Retinal pigment epithelial cell (primary cell): ENCODE measurements around the gene IL15.

Experiments used
- DNase-seq: peaks from one replicate; pipeline ENCODE4 v3.0.0-alpha.2; 2010; ENCODE audit warnings: low read depth
- H3K4me3 ChIP-seq: 2 replicates; pipeline ENCODE4 v1.5.1; 2011; ENCODE audit warnings: mild to moderate bottlenecking, low read length, control low read depth, moderate library complexity
- TF ChIP-seq, protein P1 (sequence below): conservative IDR thresholded peaks from 2 replicates; pipeline ENCODE4 v1.5.1; 2011; ENCODE audit warnings: low read depth, low read length, control low read depth, inconsistent platforms

The IL15 gene

GRCh38 chr4:141697116-141697515, 60.7 kb downstream of the IL15 start:
- H3K4me3 ChIP-seq: no peak overlapping the region
- DNase-seq: no peak
- TF ChIP-seq, protein P1, sequence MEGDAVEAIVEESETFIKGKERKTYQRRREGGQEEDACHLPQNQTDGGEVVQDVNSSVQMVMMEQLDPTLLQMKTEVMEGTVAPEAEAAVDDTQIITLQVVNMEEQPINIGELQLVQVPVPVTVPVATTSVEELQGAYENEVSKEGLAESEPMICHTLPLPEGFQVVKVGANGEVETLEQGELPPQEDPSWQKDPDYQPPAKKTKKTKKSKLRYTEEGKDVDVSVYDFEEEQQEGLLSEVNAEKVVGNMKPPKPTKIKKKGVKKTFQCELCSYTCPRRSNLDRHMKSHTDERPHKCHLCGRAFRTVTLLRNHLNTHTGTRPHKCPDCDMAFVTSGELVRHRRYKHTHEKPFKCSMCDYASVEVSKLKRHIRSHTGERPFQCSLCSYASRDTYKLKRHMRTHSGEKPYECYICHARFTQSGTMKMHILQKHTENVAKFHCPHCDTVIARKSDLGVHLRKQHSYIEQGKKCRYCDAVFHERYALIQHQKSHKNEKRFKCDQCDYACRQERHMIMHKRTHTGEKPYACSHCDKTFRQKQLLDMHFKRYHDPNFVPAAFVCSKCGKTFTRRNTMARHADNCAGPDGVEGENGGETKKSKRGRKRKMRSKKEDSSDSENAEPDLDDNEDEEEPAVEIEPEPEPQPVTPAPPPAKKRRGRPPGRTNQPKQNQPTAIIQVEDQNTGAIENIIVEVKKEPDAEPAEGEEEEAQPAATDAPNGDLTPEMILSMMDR: no peak

- H3K4me3 ChIP-seq: no peak overlapping the region
- DNase-seq: no peak
- TF ChIP-seq, protein P1: peak; percentile 14
Measured at GRCh38 chr4:141702472-141703182, 66.2 kb downstream of the IL15 start.

GRCh38 chr4:141703497-141703896, 67.1 kb downstream of the IL15 start:
- TF ChIP-seq, protein P1: peak; percentile 22
- DNase-seq: no peak
- no peak overlapping the region for H3K4me3 ChIP-seq

GRCh38 chr4:141705048-141705746, 68.8 kb downstream of the IL15 start:
- H3K4me3 ChIP-seq: no peak overlapping the region
- DNase-seq: no peak
- TF ChIP-seq, protein P1: no peak

DNA sequence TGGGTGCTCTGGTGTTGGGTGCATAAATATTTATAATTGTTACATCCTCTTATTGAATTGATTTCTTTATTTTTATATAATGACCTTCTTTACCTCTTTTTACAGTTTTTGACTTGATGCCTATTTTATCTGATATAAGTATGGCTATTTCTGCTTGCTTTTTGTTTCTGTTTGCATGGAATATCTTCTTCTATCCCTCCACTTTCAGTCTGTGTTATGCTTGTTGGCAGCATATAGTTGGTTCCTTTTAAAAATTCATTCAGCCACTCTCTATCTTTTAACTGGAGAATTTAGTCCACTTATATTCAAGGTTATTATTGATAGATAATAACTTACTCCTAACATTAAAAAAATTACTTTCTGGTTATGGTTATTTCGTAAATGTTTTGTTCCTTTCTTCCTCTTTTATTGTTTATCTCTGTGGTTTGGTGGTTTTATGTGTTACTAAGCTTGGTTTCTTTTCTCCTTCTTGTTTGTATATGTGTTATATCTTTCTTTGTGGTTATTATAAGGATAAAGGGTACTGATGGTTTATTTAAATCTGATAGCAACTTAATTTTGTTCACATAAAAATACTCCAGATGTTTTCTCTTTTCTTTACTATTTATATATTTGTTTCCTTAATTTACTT, 69.5 kb downstream of the IL15 start:
- no peak for DNase-seq
- H3K4me3 ChIP-seq: no peak overlapping the region
- TF ChIP-seq, protein P1: no peak

DNA sequence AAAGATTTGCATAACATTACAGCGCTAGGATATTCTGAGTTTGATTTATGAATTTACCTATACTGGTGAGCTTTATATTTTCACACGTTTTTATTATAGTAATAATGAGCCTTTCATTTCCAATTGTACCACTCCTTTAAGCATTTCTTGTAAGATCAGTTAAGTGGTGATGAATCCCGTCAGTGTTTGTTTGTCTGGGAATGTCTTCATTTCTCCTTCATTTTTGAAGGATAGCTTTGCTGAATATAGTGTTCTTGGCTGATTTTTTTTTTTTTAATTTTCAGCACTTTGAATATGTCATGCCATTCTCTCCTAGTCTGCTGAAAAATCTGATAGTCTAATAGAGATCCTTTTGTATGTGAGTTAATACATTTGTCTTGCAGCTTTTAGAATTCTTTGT, 70.1 kb downstream of the IL15 start:
- TF ChIP-seq, protein P1: no peak
- H3K4me3 ChIP-seq: no peak overlapping the region
- no peak for DNase-seq
